ENCODE data around the gene DNAJC11.

DNA sequence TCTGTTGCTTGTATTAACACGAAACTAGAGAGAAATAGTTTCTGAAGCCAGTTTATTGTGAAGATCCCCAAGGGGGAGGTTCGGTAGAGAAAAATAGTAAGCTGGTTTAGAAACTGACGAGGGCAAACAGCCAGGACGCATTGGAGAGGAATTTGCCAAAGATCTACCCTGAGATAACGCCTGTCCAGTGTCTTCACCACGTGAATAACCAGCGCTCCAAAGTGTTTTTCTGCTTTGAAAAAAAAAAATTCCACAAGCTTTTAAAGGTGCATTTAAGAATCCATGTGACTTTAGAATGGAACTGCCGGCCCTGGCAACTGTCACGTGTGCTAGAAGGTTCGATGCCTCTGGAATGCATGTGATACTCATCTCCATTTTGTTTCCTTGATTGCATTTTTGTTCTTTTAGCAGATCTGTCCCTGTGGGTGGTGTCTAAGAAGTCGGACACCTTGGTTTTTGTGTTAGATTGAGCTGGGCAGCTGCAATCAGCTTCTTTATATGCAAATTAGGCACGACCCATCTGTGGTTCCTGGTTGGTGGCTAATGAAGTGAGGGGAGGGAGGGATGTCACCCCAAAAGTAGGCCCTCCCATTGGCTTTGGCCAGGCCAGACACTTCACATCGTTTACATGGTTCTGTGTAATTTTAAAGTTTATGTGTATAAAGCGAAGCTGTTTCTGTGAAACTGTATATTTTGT, 78.2 kb downstream of the DNAJC11 start:
- TF ChIP-seq, protein P1, sequence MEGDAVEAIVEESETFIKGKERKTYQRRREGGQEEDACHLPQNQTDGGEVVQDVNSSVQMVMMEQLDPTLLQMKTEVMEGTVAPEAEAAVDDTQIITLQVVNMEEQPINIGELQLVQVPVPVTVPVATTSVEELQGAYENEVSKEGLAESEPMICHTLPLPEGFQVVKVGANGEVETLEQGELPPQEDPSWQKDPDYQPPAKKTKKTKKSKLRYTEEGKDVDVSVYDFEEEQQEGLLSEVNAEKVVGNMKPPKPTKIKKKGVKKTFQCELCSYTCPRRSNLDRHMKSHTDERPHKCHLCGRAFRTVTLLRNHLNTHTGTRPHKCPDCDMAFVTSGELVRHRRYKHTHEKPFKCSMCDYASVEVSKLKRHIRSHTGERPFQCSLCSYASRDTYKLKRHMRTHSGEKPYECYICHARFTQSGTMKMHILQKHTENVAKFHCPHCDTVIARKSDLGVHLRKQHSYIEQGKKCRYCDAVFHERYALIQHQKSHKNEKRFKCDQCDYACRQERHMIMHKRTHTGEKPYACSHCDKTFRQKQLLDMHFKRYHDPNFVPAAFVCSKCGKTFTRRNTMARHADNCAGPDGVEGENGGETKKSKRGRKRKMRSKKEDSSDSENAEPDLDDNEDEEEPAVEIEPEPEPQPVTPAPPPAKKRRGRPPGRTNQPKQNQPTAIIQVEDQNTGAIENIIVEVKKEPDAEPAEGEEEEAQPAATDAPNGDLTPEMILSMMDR (IDR thresholded peaks at IDR 0.05; ENCODE audit: low read depth, low read length): no peak
- TF ChIP-seq EZH2phosphoT487 (IDR thresholded peaks at IDR 0.05; ENCODE audit: low read depth): no peak
